Fibroblast of mammary gland (primary cell): ENCODE results near the gene PRICKLE3.

ENCODE experiments used
- DNase-seq: peaks from one replicate; pipeline ENCODE4 v3.0.0-alpha.2; 2010; ENCODE audit warnings: low read depth
- H3K4me3 ChIP-seq: 2 replicates; pipeline ENCODE4 v1.5.1; 2011; ENCODE audit warnings: low read depth, mild to moderate bottlenecking, low read length, moderate library complexity; ENCODE audit not compliant: control insufficient read depth
- TF ChIP-seq, protein P1 (sequence below): conservative IDR thresholded peaks from 2 replicates; pipeline ENCODE4 v1.5.1; 2011; ENCODE audit warnings: low read depth, low read length, inconsistent platforms; ENCODE audit not compliant: control insufficient read depth, insufficient read depth

The PRICKLE3 gene, protein sequence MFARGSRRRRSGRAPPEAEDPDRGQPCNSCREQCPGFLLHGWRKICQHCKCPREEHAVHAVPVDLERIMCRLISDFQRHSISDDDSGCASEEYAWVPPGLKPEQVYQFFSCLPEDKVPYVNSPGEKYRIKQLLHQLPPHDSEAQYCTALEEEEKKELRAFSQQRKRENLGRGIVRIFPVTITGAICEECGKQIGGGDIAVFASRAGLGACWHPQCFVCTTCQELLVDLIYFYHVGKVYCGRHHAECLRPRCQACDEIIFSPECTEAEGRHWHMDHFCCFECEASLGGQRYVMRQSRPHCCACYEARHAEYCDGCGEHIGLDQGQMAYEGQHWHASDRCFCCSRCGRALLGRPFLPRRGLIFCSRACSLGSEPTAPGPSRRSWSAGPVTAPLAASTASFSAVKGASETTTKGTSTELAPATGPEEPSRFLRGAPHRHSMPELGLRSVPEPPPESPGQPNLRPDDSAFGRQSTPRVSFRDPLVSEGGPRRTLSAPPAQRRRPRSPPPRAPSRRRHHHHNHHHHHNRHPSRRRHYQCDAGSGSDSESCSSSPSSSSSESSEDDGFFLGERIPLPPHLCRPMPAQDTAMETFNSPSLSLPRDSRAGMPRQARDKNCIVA

DNA sequence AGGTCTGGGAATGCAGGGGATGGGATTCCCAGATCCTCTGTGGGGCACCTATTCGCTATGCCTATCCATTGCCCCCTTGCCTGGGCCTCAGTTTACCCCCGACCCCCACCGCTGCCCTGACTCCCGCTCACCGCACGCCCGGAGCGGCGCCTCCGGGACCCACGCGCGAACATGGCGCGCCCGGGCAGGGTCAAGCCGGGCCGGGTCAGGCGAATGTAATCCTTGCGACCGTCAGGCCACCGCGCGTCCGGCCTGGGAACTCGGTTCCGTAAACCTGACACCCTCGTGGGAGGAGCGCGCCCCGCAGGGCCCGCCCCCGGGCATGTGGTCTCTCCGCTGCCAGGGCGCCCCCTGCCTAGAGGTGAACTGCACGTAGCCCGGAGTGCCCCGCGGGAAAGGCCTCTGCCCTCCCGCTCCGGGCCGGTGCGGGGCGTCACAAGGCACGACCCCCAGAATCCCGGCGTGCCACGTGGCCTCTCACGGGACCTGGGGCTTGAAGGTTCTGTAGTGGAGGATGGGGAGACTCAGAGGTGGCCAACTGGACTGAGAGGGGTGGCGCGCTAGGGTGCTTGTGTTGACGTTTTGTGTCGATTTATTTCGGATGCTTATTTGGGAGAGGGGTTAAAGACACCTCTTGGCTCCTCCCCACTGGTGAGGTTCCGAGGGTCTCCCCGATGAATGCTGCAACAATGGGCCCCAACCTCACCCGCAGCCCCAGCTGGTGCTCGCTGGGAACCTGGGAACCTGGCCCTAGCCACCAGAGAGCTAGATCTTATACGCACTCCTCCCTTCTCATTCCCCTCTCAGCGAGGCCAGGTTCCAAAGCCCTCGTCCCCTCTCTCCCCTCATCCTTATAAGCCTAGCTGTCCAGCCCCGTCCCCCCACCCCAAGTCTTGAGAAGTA is at the start of gene PRICKLE3:
Gene PRICKLE3 (minus strand): TSS at position 249 of the 903 bp plus-strand sequence. CDS start 76 bp downstream, at position 173.
- H3K4me3 ChIP-seq: peak within 1 kb of the TSS; percentile 69
- peak; percentile 54 for DNase-seq
- TF ChIP-seq, protein P1, sequence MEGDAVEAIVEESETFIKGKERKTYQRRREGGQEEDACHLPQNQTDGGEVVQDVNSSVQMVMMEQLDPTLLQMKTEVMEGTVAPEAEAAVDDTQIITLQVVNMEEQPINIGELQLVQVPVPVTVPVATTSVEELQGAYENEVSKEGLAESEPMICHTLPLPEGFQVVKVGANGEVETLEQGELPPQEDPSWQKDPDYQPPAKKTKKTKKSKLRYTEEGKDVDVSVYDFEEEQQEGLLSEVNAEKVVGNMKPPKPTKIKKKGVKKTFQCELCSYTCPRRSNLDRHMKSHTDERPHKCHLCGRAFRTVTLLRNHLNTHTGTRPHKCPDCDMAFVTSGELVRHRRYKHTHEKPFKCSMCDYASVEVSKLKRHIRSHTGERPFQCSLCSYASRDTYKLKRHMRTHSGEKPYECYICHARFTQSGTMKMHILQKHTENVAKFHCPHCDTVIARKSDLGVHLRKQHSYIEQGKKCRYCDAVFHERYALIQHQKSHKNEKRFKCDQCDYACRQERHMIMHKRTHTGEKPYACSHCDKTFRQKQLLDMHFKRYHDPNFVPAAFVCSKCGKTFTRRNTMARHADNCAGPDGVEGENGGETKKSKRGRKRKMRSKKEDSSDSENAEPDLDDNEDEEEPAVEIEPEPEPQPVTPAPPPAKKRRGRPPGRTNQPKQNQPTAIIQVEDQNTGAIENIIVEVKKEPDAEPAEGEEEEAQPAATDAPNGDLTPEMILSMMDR: peak; percentile 12

DNA sequence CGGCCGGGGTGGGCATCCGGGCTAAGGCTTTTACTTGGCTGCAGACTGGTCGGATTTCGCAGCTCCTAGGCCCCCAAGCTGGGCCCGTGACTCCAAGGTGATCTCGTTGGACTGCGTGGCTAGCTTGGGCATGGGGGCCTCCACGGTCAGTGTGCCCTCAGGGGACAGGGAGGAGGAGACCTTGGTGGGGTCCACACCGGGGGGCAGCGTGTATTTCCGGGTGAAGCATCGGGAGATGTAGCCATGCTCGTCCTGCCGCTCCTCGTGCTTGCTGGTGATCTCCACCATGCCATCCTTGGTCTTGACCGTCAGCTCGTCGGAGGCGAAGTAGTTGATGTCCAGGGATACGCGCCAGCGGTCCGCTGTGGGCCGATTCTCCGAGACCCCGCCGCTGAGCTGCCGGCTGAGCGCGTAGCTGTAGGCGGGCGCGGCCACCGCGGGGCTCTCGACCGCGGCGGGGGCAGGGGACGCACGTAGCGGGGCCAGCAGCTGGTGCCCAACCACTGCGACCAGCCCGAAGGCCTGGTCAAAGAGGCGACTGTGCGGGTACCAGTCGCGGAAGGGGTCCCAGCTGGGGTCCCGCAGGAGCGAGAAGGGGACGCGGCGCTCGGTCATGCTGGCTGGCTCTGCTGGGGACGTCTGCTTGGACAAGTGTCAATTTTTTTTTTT is 47.8 kb upstream of the PRICKLE3 start:
- DNase-seq: no peak
- TF ChIP-seq, protein P1: no peak
- no peak overlapping the region for H3K4me3 ChIP-seq

GRCh38 chrX:49233176-49233575 is 47.0 kb upstream of the PRICKLE3 start, which contains the start of gene CACNA1F:
Gene CACNA1F, minus strand, starts transcription at chrX:49233340. Its CDS starts 31 bp downstream, at chrX:49233309.
- TF ChIP-seq, protein P1: no peak
- H3K4me3 ChIP-seq: no peak within 1 kb of the TSS
- DNase-seq: no peak

DNA sequence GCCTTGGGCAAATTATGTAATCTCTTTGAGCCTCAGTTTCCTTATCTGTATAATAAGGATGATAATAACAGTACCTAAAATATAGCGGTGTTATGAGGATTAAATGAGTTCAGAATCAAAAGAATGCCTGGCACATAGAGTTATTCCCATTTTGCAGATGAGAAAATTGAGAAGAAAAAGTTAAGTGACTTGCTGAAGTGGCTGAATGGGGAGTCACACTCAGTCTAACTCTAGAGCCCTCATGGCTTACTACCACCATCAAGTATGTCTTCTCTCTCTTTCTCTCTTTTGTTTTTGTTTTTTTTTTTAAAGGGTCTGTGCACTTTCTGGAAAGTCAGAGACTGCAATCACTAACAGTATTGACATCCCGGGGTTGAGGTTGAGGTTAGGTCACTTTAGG is 46.4 kb upstream of the PRICKLE3 start:
- TF ChIP-seq, protein P1: no peak

DNA sequence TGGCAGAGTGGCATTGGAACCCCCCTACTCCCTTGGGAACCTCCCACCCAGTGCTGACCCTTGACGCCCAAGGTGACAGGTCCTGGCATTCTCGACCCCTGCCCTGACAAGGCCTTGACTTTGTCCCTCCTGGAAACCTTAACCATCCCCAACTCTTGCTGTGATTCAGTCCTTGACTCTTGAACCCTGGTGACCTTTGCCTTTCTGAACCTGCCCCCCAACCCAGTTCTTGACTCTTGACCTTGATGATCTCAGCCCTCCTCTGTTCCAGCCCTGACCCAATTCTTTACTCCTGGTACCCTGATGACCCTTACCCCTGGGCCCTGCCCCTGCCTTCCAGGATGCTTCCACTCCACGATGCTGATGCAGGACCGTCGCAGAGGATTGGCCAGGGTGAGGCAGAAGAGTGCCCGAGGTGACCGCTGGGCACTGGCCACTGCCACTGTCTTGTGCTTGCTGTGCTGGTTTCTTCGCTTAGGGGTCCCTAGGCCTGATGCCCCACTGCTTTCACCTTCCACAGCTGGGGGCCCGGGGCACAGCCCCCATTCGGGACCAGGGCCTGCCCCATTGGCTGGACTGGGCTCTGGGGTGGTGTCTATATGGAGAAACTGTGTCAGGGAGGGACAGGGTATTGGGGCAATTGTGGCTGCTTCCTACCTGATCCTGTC is 45.3 kb upstream of the PRICKLE3 start:
- TF ChIP-seq, protein P1: no peak
- DNase-seq: no peak
- no peak overlapping the region for H3K4me3 ChIP-seq

More for the DNA sequence above, 46.4 kb upstream of the PRICKLE3 start:
- no peak overlapping the region for H3K4me3 ChIP-seq
- DNase-seq: no peak
